Gastrocnemius medialis (tissue), 4 donors: ENCODE measurements around the gene RYR1. TPM values are rescaled to one million over a fixed set of nuclear protein-coding genes. Genes with fewer than 3 reads are reported as not detected.
"Not testable (repeated sequence)": the region's sequence is repeated elsewhere in the genome, so short reads cannot be mapped to it uniquely, and the experiment has no call there.

Experiments used
- ATAC-seq, 2 donors: fragments of 150-250 bp; one replicate each; pipeline ENCODE4 v1.9.1; 2016
- DNase-seq, 2 donors: peaks; one replicate each; pipeline ENCODE4 v3.0.0-alpha.2; 2019
- H3K27ac ChIP-seq, 4 donors: fragments of 200-600 bp; sonication (generic); 1 replicate in 1 of 4; 2 replicates in 3 of 4; pipeline ENCODE4 v1.5.1; 2016 to 2018; ENCODE audit warnings: mild to moderate bottlenecking in 2 of 4, moderate library complexity in 1 of 4
- H3K27me3 ChIP-seq, 3 donors: fragments of 200-600 bp; sonication (generic) in 2 of 3; 1 replicate in 1 of 3; 2 replicates in 2 of 3; pipeline versions ENCODE4 v1.5.1 to v1.6.0; 2016 to 2019; ENCODE audit warnings: mild to moderate bottlenecking in 1 of 3, moderate library complexity in 1 of 3
- H3K36me3 ChIP-seq, 2 donors: fragments of 200-600 bp; sonication (generic) in 1 of 2; one replicate each; pipeline ENCODE4 v1.5.1; 2017 to 2018
- H3K4me1 ChIP-seq, 2 donors: fragments of 200-600 bp; sonication (generic) in 1 of 2; one replicate each; pipeline ENCODE4 v1.5.1; 2016 to 2017; ENCODE audit warnings: mild to moderate bottlenecking in 2 of 2
- H3K4me3 ChIP-seq, 4 donors: fragments of 200-600 bp; sonication (generic) in 3 of 4; 1 replicate in 1 of 4; 2 replicates in 3 of 4; pipeline ENCODE4 v1.5.1; 2016 to 2019; ENCODE audit warnings: mild to moderate bottlenecking in 2 of 4
- H3K9me3 ChIP-seq, 3 donors: fragments of 200-600 bp; sonication (generic) in 2 of 3; 1 replicate in 1 of 3; 2 replicates in 2 of 3; pipeline ENCODE4 v1.5.1; 2016 to 2019
- POLR2A ChIP-seq, 2 donors: fragments of 450-650 bp; IDR thresholded peaks; one replicate each; pipeline ENCODE4 v1.6.1; 2017; ENCODE audit warnings: antibody characterized with exemption in 2 of 2, mild to moderate bottlenecking in 2 of 2, moderate library complexity in 2 of 2
- in situ Hi-C, 4 donors: fragments of 200-750 bp; cut with MboI; loops; one replicate each; pipeline versions ENCODE4 v1.15.0 to v1.8.0; 2017; ENCODE audit warnings: low sequenced_read_pairs in 4 of 4
- intact Hi-C: fragments of 100-400 bp; cut with DNase I; formaldehyde crosslinking; loops from one replicate; pipeline ENCODE4 v1.15.1; 2023; ENCODE audit warnings: low total_unique reads
- total RNA-seq, 4 donors: library from RNA; depleted of rRNA; stranded (reverse); fragments of >200 nt; gene quantifications; one replicate each; pipeline versions ENCODE4 v1.1.0 to v1.2.3, GENCODE V29; 2016
- TF ChIP-seq, protein P1 (sequence below), 5 experiments: fragments of 450-650 bp in 3 of 5; fragments of 200-600 bp in 2 of 5; sonication (generic) in 2 of 5; IDR thresholded peaks in 4 of 5; conservative IDR thresholded peaks in 1 of 5; 1 replicate in 4 of 5; 2 replicates in 1 of 5; pipeline ENCODE4 v1.5.1; 2016 to 2019; ENCODE audit warnings: antibody characterized with exemption in 5 of 5, mild to moderate bottlenecking in 3 of 5, moderate library complexity in 3 of 5

Gene RYR1
- total RNA-seq, 4 donors from 2014 or later, result 607 to 831 (median 724) TPM

DNA sequence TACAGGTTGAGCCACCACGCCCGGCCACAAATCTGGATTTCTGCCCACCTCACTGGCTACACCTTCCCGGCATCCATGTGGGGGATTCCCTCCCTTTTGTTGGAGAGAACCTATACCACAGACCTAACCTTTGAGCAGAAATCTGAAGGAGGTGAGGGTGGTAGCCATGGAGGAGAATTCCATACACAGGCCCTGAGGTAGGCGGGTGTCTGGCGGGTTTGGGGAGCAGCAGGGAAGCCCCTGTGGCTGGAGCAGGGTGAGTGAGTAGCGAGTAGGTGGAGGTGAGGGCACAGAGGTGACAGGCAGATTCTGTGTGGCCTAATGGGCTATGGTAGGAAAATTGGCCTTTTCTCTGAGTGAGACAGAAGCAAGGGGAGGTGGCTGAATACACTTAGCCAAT is 196.1 kb downstream of the RYR1 start:
- Histone ChIP-seq H3K27ac (no peak overlapping the region), H3K9me3 (no peaks in the 10 kb centered on the region), H3K4me1 (no peaks in the 10 kb centered on the region), H3K4me3 (no peak overlapping the region), H3K27me3 (no peaks in the 10 kb centered on the region), H3K36me3 (peaks cover 0 to 93% of the 10 kb centered on the region in 2 donors)
- no peak for DNase-seq
- intact Hi-C loops, result no loop called here
- TF ChIP-seq, protein P1, sequence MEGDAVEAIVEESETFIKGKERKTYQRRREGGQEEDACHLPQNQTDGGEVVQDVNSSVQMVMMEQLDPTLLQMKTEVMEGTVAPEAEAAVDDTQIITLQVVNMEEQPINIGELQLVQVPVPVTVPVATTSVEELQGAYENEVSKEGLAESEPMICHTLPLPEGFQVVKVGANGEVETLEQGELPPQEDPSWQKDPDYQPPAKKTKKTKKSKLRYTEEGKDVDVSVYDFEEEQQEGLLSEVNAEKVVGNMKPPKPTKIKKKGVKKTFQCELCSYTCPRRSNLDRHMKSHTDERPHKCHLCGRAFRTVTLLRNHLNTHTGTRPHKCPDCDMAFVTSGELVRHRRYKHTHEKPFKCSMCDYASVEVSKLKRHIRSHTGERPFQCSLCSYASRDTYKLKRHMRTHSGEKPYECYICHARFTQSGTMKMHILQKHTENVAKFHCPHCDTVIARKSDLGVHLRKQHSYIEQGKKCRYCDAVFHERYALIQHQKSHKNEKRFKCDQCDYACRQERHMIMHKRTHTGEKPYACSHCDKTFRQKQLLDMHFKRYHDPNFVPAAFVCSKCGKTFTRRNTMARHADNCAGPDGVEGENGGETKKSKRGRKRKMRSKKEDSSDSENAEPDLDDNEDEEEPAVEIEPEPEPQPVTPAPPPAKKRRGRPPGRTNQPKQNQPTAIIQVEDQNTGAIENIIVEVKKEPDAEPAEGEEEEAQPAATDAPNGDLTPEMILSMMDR (IDR thresholded peaks at IDR 0.05 in 4 of 5, conservative IDR thresholded peaks at IDR 0.05 in 1 of 5), result no peak
- no peak for TF ChIP-seq POLR2A (IDR thresholded peaks at IDR 0.05)
- in situ Hi-C loops, result loop anchor here in 2 of 4 donors (10.0 to 25.0 kb wide), 2 partner anchors 208 to 215 kb away; partner anchors contain the start of genes HNRNPL (in 2 of the 2) and ECH1 (in 1 of the 2)
- ATAC-seq, result no peak

DNA sequence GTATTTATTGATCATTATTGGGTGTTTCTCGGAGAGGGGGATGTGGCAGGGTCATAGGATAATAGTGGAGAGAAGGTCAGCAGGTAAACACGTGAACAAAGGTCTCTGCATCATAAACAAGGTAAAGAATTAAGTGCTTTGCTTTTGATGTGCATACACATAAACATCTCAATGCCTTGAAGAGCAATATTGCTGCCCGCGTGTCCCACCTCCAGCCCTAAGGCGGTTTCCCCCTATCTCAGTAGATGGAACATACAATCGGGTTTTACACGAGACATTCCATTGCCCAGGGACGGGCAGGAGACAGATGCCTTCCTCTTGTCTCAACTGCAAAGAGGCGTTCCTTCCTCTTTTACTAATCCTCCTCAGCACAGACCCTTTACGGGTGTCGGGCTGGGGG is 197.8 kb downstream of the RYR1 start:
- intact Hi-C loops, H3K4me1 ChIP-seq, H3K9me3 ChIP-seq, H3K4me3 ChIP-seq, ATAC-seq, H3K27ac ChIP-seq, H3K27me3 ChIP-seq, DNase-seq: not testable (repeated sequence)
- in situ Hi-C loops, result loop anchor here in 2 of 4 donors (10.0 to 25.0 kb wide), 2 partner anchors 206 to 226 kb away; partner anchors contain the start of genes FAM98C (in 2 of the 2), ECH1 (in 1 of the 2) and HNRNPL (in 1 of the 2)
- peaks cover 0 to 91% of the 10 kb centered on the region in 2 donors for H3K36me3 ChIP-seq

DNA sequence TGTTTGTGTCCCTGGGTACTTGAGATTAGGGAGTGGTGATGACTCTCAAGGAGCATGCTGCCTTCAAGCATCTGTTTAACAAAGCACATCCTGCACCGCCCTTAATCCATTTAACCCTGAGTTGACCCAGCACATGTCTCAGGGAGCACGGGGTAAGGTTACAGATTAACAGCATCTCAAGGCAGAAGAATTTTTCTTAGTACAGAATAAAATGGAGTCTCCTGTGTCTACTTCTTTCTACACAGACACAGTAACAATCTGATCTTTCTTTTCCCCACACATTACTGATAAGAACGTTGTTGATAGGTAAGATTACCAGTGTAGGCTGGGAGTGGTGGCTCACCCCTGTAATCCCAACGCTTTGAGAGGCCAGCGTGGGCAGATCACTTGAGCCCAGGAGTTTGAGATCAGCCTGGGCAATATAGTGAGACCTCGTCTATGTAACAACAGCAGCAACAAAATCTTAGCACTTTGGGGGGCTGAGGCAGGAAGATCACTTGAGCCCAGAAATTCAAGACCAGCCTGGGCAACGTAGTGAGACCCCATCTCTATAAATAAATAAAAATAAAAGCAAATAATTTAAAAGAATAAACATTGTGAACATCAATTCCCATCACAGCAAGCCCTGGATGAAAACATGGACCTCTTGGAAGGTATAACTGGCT is 198.5 kb downstream of the RYR1 start:
- intact Hi-C loops, ATAC-seq, H3K27me3 ChIP-seq, H3K4me1 ChIP-seq, DNase-seq, H3K9me3 ChIP-seq, H3K4me3 ChIP-seq, H3K27ac ChIP-seq: not testable (repeated sequence)
- in situ Hi-C loops, result loop anchor here in 2 of 4 donors (10.0 to 25.0 kb wide), 2 partner anchors 205 to 227 kb away; partner anchors contain the start of genes FAM98C (in 2 of the 2), ECH1 (in 1 of the 2) and HNRNPL (in 1 of the 2)
- peaks cover 0 to 87% of the 10 kb centered on the region in 2 donors for H3K36me3 ChIP-seq

DNA sequence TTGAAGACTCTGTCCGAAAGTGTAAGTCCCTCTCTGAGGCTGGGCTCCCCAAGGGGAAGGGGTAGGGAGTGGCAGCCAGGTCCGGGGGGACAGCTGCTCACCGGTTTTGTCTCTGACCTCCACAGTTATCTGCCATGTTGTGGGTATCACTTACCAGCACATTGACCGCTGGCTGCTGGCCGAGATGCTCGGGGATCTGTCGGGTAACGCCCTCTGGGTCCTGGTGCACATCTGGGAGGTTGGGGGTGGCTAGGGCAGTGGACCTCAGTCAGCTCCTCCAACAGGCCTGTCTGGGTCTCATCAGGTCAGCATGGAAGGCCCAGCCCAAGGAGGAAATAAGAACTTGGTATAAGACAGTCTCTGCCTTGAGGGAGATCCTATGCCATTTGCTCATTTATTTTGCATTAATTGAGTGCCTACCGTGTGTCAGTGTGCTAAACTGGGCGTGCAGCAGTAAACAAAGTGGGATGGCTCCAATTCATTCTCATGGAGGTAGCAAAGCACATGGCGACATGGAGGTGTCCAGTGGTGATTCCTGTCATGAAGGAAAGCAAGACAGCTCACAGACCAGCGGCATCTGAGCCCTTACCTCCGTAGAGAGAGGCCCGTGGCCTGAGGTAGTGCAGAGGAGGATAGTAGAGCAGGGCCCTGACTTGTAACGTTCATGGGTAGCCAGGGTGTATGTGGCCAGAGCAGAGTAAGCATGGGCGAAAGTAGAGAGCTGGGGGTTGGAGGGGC is 199.2 kb downstream of the RYR1 start:
- H3K27me3 ChIP-seq, result no peaks in the 10 kb centered on the region
- peaks cover 0 to 7% of the 10 kb centered on the region in 2 donors for H3K4me1 ChIP-seq
- H3K4me3 ChIP-seq, result no peak overlapping the region
- no peak for TF ChIP-seq POLR2A (IDR thresholded peaks at IDR 0.05)
- TF ChIP-seq, protein P1 (IDR thresholded peaks at IDR 0.05 in 4 of 5, conservative IDR thresholded peaks at IDR 0.05 in 1 of 5), result no peak
- H3K27ac ChIP-seq, result no peak overlapping the region
- in situ Hi-C loops, result loop anchor here in 2 of 4 donors (10.0 to 25.0 kb wide), 2 partner anchors 205 to 228 kb away; partner anchors contain the start of genes FAM98C (in 2 of the 2), ECH1 (in 1 of the 2) and HNRNPL (in 1 of the 2)
- DNase-seq (no peak), ATAC-seq (no peak)
- H3K9me3 ChIP-seq, result no peaks in the 10 kb centered on the region
- intact Hi-C loops, result no loop called here
- peaks cover 0 to 80% of the 10 kb centered on the region in 2 donors for H3K36me3 ChIP-seq

DNA sequence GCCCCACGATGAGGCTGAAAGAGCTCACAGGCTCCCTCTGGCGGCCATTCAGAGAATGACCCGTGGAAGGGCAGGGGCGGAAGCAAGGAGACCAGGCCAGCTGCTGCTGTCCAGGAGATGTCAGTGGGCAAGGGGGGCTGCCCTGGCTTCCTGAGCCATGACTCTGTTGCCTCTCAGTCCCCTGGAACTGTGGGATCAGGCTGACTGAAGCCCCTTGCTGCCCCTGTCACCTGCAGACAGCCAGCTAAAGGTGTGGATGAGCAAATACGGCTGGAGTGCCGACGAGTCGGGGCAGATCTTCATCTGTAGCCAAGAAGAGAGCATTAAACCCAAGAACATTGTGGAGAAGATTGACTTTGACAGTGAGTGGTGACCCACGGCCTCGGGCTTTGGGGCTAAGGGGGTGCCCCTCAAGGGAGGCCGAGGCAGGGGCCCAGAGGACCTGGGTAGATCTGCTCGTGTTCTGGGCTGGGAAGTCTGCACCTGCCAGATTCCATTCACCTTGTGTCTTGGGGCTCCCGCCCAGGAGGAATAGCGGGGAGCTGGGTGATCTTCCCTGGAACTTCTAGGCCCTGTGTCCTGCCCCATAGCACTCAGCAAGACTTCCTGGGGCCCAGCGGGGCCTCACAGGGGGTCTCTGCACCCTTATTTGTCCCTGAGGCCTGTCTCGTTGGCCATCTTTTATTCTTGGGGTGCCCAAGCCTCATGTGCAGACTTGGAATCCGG is 201.4 kb downstream of the RYR1 start:
- Histone ChIP-seq H3K4me3 (no peak overlapping the region), H3K27me3 (no peaks in the 10 kb centered on the region), H3K27ac (peak overlapping the region; percentile 4 to 64 (median 47)), H3K9me3 (no peaks in the 10 kb centered on the region), H3K4me1 (peaks cover 0 to 11% of the 10 kb centered on the region in 2 donors), H3K36me3 (peaks cover 0 to 63% of the 10 kb centered on the region in 2 donors)
- TF ChIP-seq, protein P1 (IDR thresholded peaks at IDR 0.05 in 4 of 5, conservative IDR thresholded peaks at IDR 0.05 in 1 of 5), result peak; percentile 77 to 94 (median 92)
- TF ChIP-seq POLR2A (IDR thresholded peaks at IDR 0.05), result no peak
- ATAC-seq (peak; percentile 43 to 66), DNase-seq (no peak)
- intact Hi-C loops (loop anchor here (1.0 kb wide), 1 partner anchor 232 kb away; the partner anchor contains the start of gene FAM98C), in situ Hi-C loops (loop anchor here in 2 of 4 donors (10.0 to 25.0 kb wide), 2 partner anchors 202 to 230 kb away; partner anchors contain the start of genes FAM98C (in 2 of the 2), ECH1 (in 1 of the 2) and HNRNPL (in 1 of the 2))
